SK-N-SH treated with all-trans-retinoic acid at 6 μM for 48 hours (cell line): Measurements from ENCODE around the gene MYO7A.

Experiments used
- ATAC-seq: fragments of 200-7000 bp; cut with Tn5 transposase; 3 replicates; pipeline ENCODE4 v1.9.1; 2020; ENCODE audit warnings: mild to moderate bottlenecking, moderate library complexity
- ARNTL ChIP-seq: fragments of 450-650 bp; formaldehyde crosslinking; IDR thresholded peaks from 2 replicates; pipeline ENCODE4 v1.5.0; 2020; ENCODE audit warnings: low read depth, mild to moderate bottlenecking, moderate library complexity, borderline replicate concordance
- BACH2 ChIP-seq: fragments of 250-450 bp; sonication (Bioruptor Pico); IDR thresholded peaks from 2 replicates; pipeline ENCODE4 v1.9.0; 2021; ENCODE audit warnings: mild to moderate bottlenecking, borderline replicate concordance
- CSDC2 ChIP-seq: fragments of 250-450 bp; sonication (Bioruptor Pico); IDR thresholded peaks from 2 replicates; pipeline ENCODE4 v1.5.0; 2020; ENCODE audit warnings: mild to moderate bottlenecking, moderate library complexity
- ESRRG ChIP-seq: fragments of 250-450 bp; sonication (Bioruptor Pico); IDR thresholded peaks from 2 replicates; pipeline ENCODE4 v1.6.1; 2021; ENCODE audit warnings: mild to moderate bottlenecking
- GLIS3 ChIP-seq: fragments of 250-450 bp; sonication (Bioruptor Pico); IDR thresholded peaks from 2 replicates; pipeline ENCODE4 v1.5.0; 2020; ENCODE audit warnings: mild to moderate bottlenecking, moderate library complexity
- ISL1 ChIP-seq: fragments of 250-450 bp; sonication (Bioruptor Pico); IDR thresholded peaks from 2 replicates; pipeline ENCODE4 v2.1.2; 2022; ENCODE audit warnings: mild to moderate bottlenecking, moderate library complexity
- OSR1 ChIP-seq: fragments of 250-450 bp; sonication (Bioruptor Pico); IDR thresholded peaks from 2 replicates; pipeline ENCODE4 v1.8.0; 2022; ENCODE audit warnings: moderate library complexity, mild to moderate bottlenecking, inconsistent platforms
- PATZ1 ChIP-seq: fragments of 250-450 bp; sonication (Bioruptor Pico); IDR thresholded peaks from 2 replicates; pipeline ENCODE4 v1.8.0; 2020; ENCODE audit warnings: mild to moderate bottlenecking, moderate library complexity, borderline replicate concordance
- PPARA ChIP-seq: fragments of 250-450 bp; sonication (Bioruptor Pico); IDR thresholded peaks from 2 replicates; pipeline ENCODE4 v1.5.0; 2020; ENCODE audit warnings: mild to moderate bottlenecking, borderline replicate concordance
- RARB ChIP-seq: fragments of 250-450 bp; sonication (Bioruptor Pico); IDR thresholded peaks from 2 replicates; pipeline ENCODE4 v1.8.0; 2021; ENCODE audit warnings: mild to moderate bottlenecking, moderate library complexity
- TCF4 ChIP-seq: fragments of 250-450 bp; sonication (Bioruptor Pico); IDR thresholded peaks from 2 replicates; pipeline ENCODE4 v1.8.0; 2021; ENCODE audit warnings: mild to moderate bottlenecking, moderate library complexity, borderline replicate concordance
- ZC3H10 ChIP-seq: fragments of 250-450 bp; sonication (Bioruptor Pico); IDR thresholded peaks from 2 replicates; pipeline ENCODE4 v1.5.1; 2021; ENCODE audit warnings: mild to moderate bottlenecking, moderate library complexity
- ZFP3 ChIP-seq: fragments of 250-450 bp; sonication (Bioruptor Pico); IDR thresholded peaks from 2 replicates; pipeline ENCODE4 v1.5.0; 2020; ENCODE audit warnings: mild to moderate bottlenecking, moderate library complexity
- ZFP30 ChIP-seq: fragments of 450-650 bp; formaldehyde crosslinking; IDR thresholded peaks from 2 replicates; pipeline ENCODE4 v1.5.0; 2022; ENCODE audit warnings: mild to moderate bottlenecking, moderate library complexity
- ZNF565 ChIP-seq: fragments of 450-650 bp; formaldehyde crosslinking; conservative IDR thresholded peaks from 2 replicates; pipeline ENCODE4 v1.5.0; 2020; ENCODE audit warnings: low read depth, mild to moderate bottlenecking, moderate library complexity
- ZNF70 ChIP-seq: fragments of 450-650 bp; formaldehyde crosslinking; IDR thresholded peaks from 2 replicates; pipeline ENCODE4 v1.5.0; 2020; ENCODE audit warnings: mild to moderate bottlenecking, moderate library complexity
- ZNF8 ChIP-seq: fragments of 450-650 bp; formaldehyde crosslinking; IDR thresholded peaks from 2 replicates; pipeline ENCODE4 v1.5.0; 2020; ENCODE audit warnings: mild to moderate bottlenecking, moderate library complexity
- TF ChIP-seq, protein P1 (sequence below): fragments of 250-450 bp; sonication (Bioruptor Pico); IDR thresholded peaks from 2 replicates; pipeline ENCODE4 v1.5.1; 2020; ENCODE audit warnings: low read depth, mild to moderate bottlenecking, moderate library complexity
- TF ChIP-seq, protein P2 (sequence below): fragments of 250-450 bp; sonication (Bioruptor Pico); IDR thresholded peaks from 2 replicates; pipeline ENCODE4 v1.5.1; 2021; ENCODE audit warnings: mild to moderate bottlenecking, moderate library complexity
- TF ChIP-seq, protein P3 (sequence below): fragments of 250-450 bp; sonication (Bioruptor Pico); IDR thresholded peaks from 2 replicates; pipeline ENCODE4 v1.5.0; 2020; ENCODE audit warnings: mild to moderate bottlenecking, moderate library complexity

Gene MYO7A

GRCh38 chr11:77137421-77137820, 9.4 kb downstream of the MYO7A start:
- ATAC-seq = no peak
- TF ChIP-seq PPARA = no peak
- no peak for TF ChIP-seq ZC3H10
- no peak for TF ChIP-seq ZNF8 (CRISPR knock-in tag)
- TF ChIP-seq, protein P1, sequence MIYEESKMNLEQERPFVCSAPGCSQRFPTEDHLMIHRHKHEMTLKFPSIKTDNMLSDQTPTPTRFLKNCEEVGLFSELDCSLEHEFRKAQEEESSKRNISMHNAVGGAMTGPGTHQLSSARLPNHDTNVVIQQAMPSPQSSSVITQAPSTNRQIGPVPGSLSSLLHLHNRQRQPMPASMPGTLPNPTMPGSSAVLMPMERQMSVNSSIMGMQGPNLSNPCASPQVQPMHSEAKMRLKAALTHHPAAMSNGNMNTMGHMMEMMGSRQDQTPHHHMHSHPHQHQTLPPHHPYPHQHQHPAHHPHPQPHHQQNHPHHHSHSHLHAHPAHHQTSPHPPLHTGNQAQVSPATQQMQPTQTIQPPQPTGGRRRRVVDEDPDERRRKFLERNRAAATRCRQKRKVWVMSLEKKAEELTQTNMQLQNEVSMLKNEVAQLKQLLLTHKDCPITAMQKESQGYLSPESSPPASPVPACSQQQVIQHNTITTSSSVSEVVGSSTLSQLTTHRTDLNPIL = no peak
- TF ChIP-seq, protein P2, sequence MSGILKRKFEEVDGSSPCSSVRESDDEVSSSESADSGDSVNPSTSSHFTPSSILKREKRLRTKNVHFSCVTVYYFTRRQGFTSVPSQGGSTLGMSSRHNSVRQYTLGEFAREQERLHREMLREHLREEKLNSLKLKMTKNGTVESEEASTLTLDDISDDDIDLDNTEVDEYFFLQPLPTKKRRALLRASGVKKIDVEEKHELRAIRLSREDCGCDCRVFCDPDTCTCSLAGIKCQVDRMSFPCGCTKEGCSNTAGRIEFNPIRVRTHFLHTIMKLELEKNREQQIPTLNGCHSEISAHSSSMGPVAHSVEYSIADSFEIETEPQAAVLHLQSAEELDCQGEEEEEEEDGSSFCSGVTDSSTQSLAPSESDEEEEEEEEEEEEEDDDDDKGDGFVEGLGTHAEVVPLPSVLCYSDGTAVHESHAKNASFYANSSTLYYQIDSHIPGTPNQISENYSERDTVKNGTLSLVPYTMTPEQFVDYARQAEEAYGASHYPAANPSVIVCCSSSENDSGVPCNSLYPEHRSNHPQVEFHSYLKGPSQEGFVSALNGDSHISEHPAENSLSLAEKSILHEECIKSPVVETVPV (CRISPR knock-in tag) = no peak
- no peak for TF ChIP-seq GLIS3
- TF ChIP-seq TCF4 (CRISPR knock-in tag) = no peak
- no peak for TF ChIP-seq CSDC2 (CRISPR knock-in tag)
- no peak for TF ChIP-seq ZFP3 (CRISPR knock-in tag)
- no peak for TF ChIP-seq ZFP30
- no peak for TF ChIP-seq RARB (CRISPR knock-in tag)
- TF ChIP-seq ISL1 (CRISPR knock-in tag) = no peak
- no peak for TF ChIP-seq OSR1 (CRISPR knock-in tag)
- TF ChIP-seq ZNF70 = no peak
- TF ChIP-seq ARNTL (CRISPR knock-in tag) = no peak
- no peak for TF ChIP-seq BACH2 (CRISPR knock-in tag)

DNA sequence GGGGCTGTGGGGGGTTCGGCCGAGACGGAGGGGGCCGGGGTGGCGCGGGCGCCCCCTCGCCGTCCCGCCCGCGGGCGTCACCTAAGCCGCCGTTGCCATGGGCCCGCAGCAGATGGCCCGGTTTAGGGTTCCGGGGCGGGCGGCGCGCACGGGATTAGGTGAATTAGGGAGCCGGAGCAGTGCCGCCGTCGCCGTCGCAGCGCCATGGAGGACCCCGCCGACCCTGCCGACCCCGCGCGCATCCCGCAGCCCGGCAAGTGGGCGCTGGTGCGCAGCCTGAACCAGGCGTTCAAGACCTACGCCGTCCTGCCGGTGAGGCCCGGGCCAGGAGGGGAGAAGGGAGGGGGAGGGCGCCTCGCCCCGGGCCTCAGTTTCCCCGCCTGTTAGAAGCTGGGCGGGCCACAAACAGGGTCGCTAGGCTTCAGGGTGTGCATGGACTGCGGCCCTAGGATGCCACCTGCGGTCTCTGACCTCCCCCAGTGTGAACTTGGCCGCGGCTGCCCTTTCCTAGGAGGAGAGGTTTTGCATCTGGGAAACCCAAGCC, 10.1 kb downstream of the MYO7A start:
- no peak for TF ChIP-seq GLIS3
- TF ChIP-seq ZNF565 (CRISPR knock-in tag) = no peak
- TF ChIP-seq, all 23 proteins: peak for 0
- no peak for ATAC-seq

GRCh38 chr11:77139201-77139600, 11.2 kb downstream of the MYO7A start:
- ATAC-seq = no peak

More at GRCh38 chr11:77139201-77139600, 11.2 kb downstream of the MYO7A start:
- TF ChIP-seq ARNTL (CRISPR knock-in tag) = no peak
- TF ChIP-seq ISL1 (CRISPR knock-in tag) = no peak
- no peak for TF ChIP-seq ZC3H10
- no peak for TF ChIP-seq CSDC2 (CRISPR knock-in tag)
- TF ChIP-seq ESRRG (CRISPR knock-in tag) = no peak
- TF ChIP-seq, protein P3, sequence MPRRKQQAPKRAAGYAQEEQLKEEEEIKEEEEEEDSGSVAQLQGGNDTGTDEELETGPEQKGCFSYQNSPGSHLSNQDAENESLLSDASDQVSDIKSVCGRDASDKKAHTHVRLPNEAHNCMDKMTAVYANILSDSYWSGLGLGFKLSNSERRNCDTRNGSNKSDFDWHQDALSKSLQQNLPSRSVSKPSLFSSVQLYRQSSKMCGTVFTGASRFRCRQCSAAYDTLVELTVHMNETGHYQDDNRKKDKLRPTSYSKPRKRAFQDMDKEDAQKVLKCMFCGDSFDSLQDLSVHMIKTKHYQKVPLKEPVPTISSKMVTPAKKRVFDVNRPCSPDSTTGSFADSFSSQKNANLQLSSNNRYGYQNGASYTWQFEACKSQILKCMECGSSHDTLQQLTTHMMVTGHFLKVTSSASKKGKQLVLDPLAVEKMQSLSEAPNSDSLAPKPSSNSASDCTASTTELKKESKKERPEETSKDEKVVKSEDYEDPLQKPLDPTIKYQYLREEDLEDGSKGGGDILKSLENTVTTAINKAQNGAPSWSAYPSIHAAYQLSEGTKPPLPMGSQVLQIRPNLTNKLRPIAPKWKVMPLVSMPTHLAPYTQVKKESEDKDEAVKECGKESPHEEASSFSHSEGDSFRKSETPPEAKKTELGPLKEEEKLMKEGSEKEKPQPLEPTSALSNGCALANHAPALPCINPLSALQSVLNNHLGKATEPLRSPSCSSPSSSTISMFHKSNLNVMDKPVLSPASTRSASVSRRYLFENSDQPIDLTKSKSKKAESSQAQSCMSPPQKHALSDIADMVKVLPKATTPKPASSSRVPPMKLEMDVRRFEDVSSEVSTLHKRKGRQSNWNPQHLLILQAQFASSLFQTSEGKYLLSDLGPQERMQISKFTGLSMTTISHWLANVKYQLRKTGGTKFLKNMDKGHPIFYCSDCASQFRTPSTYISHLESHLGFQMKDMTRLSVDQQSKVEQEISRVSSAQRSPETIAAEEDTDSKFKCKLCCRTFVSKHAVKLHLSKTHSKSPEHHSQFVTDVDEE (CRISPR knock-in tag) = no peak
- TF ChIP-seq ZNF565 (CRISPR knock-in tag) = no peak
- TF ChIP-seq RARB (CRISPR knock-in tag) = no peak
- TF ChIP-seq PATZ1 = no peak
- TF ChIP-seq ZNF8 (CRISPR knock-in tag) = no peak
- TF ChIP-seq BACH2 (CRISPR knock-in tag) = no peak
- no peak for TF ChIP-seq PPARA
